Vagina (tissue), 2 donors: ENCODE results near the gene ARPC1B. TPM values are rescaled to one million over a fixed set of nuclear protein-coding genes. Genes with fewer than 3 reads are reported as not detected.

Experiments used
- DNase-seq, 2 donors: peaks; one replicate each; pipeline ENCODE4 v3.0.0-alpha.2; 2017; ENCODE audit errors: extremely low spot score in 2 of 2
- H3K27ac ChIP-seq: fragments of 200-600 bp; sonication (generic); one replicate; pipeline ENCODE4 v1.5.1; 2019
- H3K27me3 ChIP-seq: fragments of 200-600 bp; sonication (generic); one replicate; pipeline ENCODE4 v1.5.1; 2019
- H3K36me3 ChIP-seq, 2 donors: fragments of 200-600 bp; sonication (generic); one replicate each; pipeline ENCODE4 v1.5.1; 2017 to 2019
- H3K4me1 ChIP-seq: fragments of 200-600 bp; sonication (generic); one replicate; pipeline ENCODE4 v1.5.1; 2019
- H3K4me3 ChIP-seq, 2 donors: fragments of 200-600 bp; sonication (generic); 1 replicate in 1 of 2; 2 replicates in 1 of 2; pipeline ENCODE4 v1.5.1; 2016 to 2019
- H3K9me3 ChIP-seq: fragments of 200-600 bp; sonication (generic); one replicate; pipeline ENCODE4 v1.5.1; 2019
- POLR2A ChIP-seq, 2 donors: fragments of 450-650 bp; IDR thresholded peaks; one replicate each; pipeline ENCODE4 v1.6.1; 2017; ENCODE audit warnings: antibody characterized with exemption in 2 of 2, mild to moderate bottlenecking in 2 of 2, moderate library complexity in 2 of 2
- POLR2AphosphoS5 ChIP-seq, 2 donors: sonication (generic); formaldehyde crosslinking; IDR thresholded peaks; one replicate each; pipeline ENCODE4 v1.9.0; 2017; ENCODE audit warnings: antibody characterized with exemption in 2 of 2, mild to moderate bottlenecking in 2 of 2, low read depth in 1 of 2; ENCODE audit not compliant: insufficient read depth in 1 of 2
- intact Hi-C: fragments of 100-400 bp; cut with DNase I; formaldehyde crosslinking; loops from one replicate; pipeline ENCODE4 v1.15.1; 2023
- total RNA-seq: library from RNA; depleted of rRNA; stranded (reverse); fragments of >200 nt; gene quantifications from one replicate; pipeline ENCODE4 v1.2.3, GENCODE V29; 2016
- TF ChIP-seq, protein P1 (sequence below), 3 experiments: fragments of 450-650 bp in 2 of 3; fragments of 200-600 bp in 1 of 3; sonication (generic) in 1 of 3; IDR thresholded peaks; one replicate each; pipeline ENCODE4 v1.5.1; 2017 to 2019; ENCODE audit warnings: antibody characterized with exemption in 3 of 3, mild to moderate bottlenecking in 2 of 3, moderate library complexity in 2 of 3

ARPC1B gene
- total RNA-seq, 1 donor from 2014 or later = 114 TPM

DNA sequence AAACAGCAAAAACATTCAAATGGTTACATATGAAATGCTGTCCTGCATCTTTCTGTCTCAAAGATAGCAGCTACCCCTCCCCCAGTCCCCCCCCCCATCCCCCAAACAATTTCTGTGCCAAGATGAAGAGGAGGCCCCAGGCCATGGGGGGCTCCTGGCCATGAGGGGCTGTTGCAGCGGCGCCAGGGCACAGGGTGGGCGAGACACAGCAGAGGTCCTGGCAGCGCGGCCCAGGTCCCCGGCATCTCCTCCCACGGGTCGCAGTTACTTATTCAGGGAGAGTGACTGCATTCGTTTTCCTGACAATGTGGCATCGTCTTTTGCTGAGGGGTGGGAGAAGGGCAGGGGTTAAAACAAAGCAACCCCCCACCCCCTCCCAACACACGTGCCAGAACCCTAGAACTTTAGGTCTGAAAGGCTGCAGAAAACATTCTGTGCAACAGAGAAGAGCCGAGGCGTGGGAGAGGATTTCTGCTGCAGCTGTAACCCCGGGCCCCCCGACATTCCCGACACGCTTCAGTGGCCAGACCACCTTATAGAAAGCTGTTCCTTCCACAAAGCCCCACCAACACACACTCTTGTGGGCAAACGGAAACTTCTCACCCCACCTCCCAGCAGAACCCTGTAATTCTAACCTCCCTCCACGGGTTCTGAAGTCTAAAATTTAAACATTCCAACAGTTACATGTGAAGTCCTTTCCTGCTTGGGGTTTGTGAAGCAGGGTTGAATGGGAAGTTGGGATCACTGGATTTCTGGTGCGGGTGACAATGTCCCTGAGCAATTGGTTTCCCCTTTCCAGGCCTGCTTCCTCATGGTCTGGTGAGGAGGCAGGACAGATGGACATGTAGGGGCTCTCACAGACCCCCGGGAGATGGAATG, 22.1 kb downstream of the ARPC1B start:
- Histone ChIP-seq H3K4me3 (no peak overlapping the region), H3K4me1 (peaks cover 22% of the 10 kb centered on the region), H3K36me3 (peaks cover 0 to 71% of the 10 kb centered on the region in 2 donors), H3K27me3 (no peaks in the 10 kb centered on the region), H3K27ac (no peak overlapping the region), H3K9me3 (no peaks in the 10 kb centered on the region)
- intact Hi-C loops = no loop called here
- TF ChIP-seq POLR2AphosphoS5 (IDR thresholded peaks at IDR 0.05; ENCODE audit: insufficient read depth in 1 of 2, low read depth in 1 of 2) (no peak), POLR2A (IDR thresholded peaks at IDR 0.05) (no peak)
- TF ChIP-seq, protein P1, sequence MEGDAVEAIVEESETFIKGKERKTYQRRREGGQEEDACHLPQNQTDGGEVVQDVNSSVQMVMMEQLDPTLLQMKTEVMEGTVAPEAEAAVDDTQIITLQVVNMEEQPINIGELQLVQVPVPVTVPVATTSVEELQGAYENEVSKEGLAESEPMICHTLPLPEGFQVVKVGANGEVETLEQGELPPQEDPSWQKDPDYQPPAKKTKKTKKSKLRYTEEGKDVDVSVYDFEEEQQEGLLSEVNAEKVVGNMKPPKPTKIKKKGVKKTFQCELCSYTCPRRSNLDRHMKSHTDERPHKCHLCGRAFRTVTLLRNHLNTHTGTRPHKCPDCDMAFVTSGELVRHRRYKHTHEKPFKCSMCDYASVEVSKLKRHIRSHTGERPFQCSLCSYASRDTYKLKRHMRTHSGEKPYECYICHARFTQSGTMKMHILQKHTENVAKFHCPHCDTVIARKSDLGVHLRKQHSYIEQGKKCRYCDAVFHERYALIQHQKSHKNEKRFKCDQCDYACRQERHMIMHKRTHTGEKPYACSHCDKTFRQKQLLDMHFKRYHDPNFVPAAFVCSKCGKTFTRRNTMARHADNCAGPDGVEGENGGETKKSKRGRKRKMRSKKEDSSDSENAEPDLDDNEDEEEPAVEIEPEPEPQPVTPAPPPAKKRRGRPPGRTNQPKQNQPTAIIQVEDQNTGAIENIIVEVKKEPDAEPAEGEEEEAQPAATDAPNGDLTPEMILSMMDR (IDR thresholded peaks at IDR 0.05) = no peak
- DNase-seq = no peak

DNA sequence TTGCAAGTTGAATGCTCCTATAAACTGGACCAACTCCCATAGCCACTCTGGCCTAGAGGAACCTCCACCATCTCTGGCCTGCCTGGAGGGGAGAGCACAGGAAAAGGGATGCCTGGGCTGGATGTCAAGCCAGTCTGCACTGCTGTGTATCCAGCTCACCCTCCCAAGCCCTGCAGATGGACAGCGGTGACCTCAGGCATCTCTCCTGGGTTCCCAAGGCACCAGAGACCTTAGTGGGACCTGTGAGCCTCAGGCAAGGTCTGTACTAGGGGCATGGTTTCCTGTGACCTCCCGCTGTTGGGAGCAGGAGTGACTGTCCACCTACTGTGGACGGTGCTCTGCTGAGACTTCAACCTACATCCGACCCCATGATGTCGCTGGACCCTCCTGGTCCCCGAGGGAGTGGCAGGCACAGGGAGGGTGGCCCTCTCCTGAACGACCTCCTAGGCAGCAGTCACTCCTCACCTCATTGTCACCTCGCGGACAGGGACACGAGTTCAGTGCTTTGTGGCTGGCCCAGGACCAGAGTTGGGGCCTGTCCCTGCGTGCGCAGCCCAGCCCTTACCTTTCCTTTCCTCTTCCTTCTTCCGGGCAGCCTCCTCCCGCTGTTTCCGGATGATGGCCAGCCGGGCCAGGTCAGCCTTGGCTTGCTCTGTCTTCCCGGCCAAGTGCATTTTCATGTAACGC, 22.9 kb downstream of the ARPC1B start:
- intact Hi-C loops = no loop called here
- peaks cover 0 to 78% of the 10 kb centered on the region in 2 donors for H3K36me3 ChIP-seq

DNA sequence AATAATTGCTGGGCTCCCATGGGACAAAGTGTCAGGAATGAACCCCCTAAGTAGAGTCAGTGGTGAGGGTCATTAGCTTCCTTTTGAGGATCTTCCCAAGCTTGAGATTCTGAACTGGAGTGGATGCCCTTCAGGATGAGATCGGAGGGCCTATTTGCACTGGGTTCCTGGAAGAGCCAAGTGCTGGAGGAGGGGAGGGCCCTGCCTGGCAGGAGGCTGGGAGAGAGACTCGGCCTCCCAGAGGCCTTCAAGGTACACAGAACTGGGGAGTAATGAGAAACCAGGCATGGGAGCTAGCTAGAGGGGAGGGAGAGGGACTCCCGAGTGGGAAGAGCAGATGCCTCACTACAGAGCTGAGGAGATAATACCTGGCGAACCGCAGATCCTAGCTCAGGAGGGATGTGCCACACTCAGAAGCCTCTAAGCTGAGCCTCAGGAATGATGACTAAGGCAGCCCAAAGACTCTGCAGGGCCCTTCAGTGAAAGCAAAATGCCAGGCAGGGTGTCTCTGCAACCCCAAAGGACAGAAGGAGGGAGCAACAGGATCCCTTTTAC, 24.4 kb downstream of the ARPC1B start:
- TF ChIP-seq POLR2AphosphoS5 (IDR thresholded peaks at IDR 0.05; ENCODE audit: insufficient read depth in 1 of 2, low read depth in 1 of 2) (no peak), POLR2A (IDR thresholded peaks at IDR 0.05) (no peak)
- TF ChIP-seq, protein P1 (IDR thresholded peaks at IDR 0.05) = no peak
- Histone ChIP-seq H3K9me3 (no peaks in the 10 kb centered on the region), H3K4me1 (peaks cover 2% of the 10 kb centered on the region), H3K27ac (no peak overlapping the region), H3K36me3 (peaks cover 0 to 94% of the 10 kb centered on the region in 2 donors), H3K4me3 (no peak overlapping the region), H3K27me3 (no peaks in the 10 kb centered on the region)
- intact Hi-C loops = no loop called here
- no peak for DNase-seq

More for the DNA sequence above, 22.9 kb downstream of the ARPC1B start:
- H3K9me3 ChIP-seq = no peaks in the 10 kb centered on the region
- no peak overlapping the region for H3K27ac ChIP-seq
- TF ChIP-seq POLR2AphosphoS5 (IDR thresholded peaks at IDR 0.05; ENCODE audit: insufficient read depth in 1 of 2, low read depth in 1 of 2) (no peak), POLR2A (IDR thresholded peaks at IDR 0.05) (no peak)
- TF ChIP-seq, protein P1 (IDR thresholded peaks at IDR 0.05) = no peak
- DNase-seq = no peak
- no peak overlapping the region for H3K4me3 ChIP-seq
- H3K4me1 ChIP-seq = peaks cover 17% of the 10 kb centered on the region
- H3K27me3 ChIP-seq = no peaks in the 10 kb centered on the region

DNA sequence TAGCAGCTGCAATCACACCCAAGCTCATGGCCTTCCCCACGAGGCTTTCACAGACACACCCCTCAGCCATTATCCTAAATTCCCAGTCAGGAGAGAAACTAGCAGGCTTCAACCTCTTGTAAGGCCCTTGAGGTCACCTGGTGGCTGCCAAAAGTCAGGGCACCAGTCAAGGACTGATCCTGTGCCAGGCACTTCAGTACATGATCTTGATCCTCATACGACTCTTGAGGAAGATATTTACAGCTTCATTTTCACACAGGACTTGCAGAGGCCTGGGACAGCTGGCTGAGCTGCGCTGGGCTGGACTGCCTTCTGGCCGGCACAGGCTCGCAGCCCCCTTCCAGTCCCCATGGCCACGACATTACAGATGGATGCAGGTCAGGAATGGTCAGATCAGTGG, 25.1 kb downstream of the ARPC1B start:
- Histone ChIP-seq H3K27ac (no peak overlapping the region), H3K9me3 (no peaks in the 10 kb centered on the region), H3K4me3 (no peak overlapping the region), H3K4me1 (peaks cover 3% of the 10 kb centered on the region), H3K36me3 (peaks cover 0 to 90% of the 10 kb centered on the region in 2 donors), H3K27me3 (no peaks in the 10 kb centered on the region)
- TF ChIP-seq POLR2A (IDR thresholded peaks at IDR 0.05) (no peak), POLR2AphosphoS5 (IDR thresholded peaks at IDR 0.05; ENCODE audit: insufficient read depth in 1 of 2, low read depth in 1 of 2) (no peak)
- TF ChIP-seq, protein P1 (IDR thresholded peaks at IDR 0.05) = no peak
- no peak for DNase-seq
- intact Hi-C loops = no loop called here
